NOMO-1 treated with DMSO at 0.1 percent for 48 hours (cell line): ENCODE results near the gene ZEB2.

Source experiments
- DNase-seq: peaks from one replicate; lab custom pipeline; 2025; ENCODE audit not compliant: unreplicated experiment; lab: John Stamatoyannopoulos, UW

The ZEB2 gene

DNA sequence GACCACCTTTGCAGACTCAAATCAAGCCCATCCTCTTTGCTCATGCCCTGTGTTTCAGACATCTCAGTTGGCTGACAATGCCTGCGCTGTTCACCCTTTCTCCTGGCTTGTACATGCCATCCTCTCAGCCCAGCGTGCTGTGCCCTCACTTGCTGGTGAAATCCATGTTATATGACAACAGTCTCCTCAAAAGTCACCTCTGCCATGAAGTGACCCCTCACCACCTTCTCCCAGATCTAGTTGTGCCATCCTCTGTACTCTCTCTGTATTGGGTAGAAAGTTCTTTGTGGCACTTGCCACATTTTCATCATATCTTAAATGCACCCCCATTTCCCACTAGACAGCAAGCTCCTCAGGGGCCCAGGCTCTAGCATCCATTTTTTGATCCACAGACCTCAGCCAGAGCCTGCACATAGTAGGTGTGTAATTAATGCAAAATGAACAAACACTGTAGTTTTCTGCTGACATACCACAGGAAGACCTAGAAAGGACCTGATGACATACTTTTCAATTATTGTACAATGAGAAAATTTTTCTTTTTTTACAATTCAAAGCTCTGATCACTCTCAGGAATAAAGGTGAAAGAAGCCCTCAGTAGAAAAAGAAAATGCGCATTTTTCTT is 22.8 kb downstream of the ZEB2 start:
- DNase-seq: no peak

DNA sequence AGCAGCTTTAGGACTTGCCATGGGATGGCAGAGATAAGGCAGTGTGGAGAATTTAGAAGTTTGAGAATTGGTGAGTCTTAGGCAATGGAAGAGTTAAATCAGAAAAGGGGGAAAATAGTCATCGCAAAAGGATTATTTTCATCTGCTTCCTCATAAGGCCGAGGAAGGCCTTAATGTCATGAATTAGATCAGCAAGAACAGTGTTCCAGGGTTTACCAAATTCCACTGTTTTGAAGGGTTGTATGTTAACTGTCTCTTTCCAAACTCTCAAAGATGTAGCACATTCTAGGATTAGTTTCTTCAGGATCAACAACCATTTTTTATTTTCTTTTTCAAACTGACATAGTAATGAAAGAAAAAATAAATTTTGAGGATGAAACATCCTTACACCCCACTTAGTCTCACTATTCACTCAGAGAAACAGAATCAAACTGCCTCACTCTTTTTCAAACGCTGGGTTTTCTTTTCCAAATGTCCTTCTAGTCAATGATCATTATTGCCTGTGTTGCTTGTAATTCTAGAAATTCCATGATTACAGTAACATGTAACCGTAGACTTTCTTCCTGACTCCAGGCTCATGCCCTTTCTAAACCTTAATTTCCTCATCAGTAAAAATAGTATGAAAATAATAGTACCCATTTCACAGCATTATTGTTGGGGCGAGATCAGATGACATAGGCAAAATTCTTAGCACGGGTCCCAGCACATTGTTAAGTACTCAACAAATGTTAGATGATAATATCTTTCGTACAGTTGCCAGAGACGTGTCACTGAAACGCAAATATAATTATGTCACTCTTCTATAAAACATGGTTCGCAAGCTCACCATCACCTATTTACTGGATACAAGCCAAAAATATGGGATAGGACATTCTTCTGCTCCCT is 23.6 kb downstream of the ZEB2 start:
- DNase-seq: no peak

DNA sequence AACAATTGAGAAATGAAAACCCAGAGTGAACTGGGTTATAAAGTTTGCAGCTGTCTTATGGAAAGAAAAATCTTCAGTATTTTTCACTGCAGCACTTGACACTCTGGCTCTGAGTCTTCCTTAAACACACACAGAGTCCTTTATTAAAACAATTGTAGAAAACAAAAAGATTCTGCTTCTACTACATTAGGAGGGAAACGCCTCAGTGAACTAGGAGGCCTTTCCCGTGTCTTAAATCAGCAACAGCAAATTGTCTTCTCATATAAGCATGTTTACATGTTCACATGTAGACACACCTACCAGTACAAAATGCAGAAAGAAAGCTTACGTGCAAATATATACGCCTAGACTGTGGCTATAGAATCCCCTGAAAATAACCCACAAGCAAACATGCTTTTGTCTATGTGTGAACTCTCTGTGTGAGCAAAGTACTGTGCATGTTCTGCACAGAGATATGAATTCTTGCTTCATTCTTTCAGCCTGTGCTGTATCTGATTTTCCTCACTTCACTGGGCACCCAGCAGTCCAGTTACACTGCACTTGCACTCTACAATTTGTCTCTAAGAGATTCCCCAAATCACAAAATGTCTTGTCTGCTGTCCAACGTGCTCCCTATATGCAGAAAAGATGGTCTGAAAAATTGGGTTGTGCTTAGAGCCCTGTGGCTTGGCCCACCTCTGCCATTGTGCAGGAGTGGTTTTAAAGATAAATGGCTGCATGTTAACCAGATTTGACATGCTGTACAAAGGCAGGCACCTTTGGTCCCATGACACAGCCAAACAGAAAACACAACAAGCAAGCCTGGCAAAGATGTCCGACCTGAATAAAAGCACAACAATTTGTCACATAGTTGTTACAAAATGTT is 24.5 kb downstream of the ZEB2 start:
- no peak for DNase-seq

DNA sequence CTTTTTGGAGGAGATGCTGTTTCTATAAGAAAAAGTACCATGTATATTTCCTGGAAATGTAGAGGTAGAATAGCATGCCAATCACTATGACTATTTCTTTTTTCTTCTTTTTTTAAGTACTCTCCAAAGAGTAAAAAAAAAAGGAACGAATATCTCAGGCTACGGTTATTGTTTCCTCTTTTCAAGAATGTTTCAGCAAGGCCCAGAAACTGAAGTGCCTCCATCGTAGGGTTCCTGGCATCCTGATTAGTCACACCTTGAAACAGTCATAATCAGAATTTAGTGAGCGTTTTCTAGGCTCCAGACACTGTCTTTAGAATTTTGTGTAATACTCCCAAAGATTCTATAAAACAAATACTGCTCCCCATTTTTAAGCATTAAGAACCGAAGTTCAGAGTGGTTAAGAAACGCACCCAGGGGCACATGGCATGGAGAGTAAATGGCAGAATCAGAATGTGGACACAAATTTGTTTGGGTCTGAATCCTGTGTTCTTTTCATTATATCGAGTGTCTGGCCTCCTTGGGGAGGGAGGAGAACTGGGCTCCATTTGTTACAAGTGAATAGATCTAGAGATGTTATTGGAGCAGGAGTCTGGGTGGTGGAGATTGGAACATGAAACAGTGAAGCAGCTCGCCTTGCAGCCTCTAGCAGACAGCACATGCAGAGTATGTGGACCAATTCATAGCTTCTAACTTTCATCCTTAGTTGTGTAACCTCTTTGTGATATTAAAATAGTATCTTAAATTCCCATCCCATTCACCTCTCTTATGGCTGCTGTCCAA is 26.7 kb downstream of the ZEB2 start:
- peak; percentile 91 for DNase-seq

DNA sequence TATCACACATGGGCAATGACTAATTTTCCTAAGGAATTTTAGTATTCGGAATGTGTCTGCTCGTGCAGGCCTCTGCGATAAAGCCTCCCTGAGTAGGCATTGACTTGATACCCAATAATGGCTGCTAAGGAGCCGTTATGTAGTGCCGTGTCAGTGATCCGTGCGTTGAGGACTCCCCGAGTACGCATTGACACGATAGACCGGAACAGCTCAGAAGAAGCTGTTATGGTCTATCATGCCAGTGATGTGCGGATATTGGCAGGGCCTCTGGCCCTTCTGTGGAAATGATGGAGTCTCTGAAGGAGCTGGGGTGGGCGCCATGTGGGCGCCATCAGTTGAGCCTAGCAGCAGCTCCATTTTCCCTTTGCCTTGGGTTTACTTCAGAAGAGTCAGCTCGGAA is 29.1 kb downstream of the ZEB2 start:
- no peak for DNase-seq

DNA sequence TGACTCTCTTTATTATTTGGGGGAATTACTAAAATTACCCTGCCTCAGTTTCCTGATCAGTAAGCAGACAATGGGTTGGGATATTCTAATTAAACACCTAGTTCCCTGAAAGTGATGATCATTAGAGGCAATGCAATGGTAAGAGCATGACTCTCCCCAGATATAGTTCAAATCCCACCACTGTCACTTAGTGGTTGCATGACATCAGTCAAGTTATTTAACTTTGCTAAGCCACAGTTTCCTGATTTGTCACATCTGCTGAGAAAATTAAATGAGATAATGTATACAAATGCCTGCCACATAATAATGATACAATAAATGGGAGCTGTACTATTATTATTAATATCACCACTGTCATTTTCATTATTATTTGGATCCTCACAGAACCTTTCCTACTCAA is 29.9 kb downstream of the ZEB2 start:
- DNase-seq: no peak

DNA sequence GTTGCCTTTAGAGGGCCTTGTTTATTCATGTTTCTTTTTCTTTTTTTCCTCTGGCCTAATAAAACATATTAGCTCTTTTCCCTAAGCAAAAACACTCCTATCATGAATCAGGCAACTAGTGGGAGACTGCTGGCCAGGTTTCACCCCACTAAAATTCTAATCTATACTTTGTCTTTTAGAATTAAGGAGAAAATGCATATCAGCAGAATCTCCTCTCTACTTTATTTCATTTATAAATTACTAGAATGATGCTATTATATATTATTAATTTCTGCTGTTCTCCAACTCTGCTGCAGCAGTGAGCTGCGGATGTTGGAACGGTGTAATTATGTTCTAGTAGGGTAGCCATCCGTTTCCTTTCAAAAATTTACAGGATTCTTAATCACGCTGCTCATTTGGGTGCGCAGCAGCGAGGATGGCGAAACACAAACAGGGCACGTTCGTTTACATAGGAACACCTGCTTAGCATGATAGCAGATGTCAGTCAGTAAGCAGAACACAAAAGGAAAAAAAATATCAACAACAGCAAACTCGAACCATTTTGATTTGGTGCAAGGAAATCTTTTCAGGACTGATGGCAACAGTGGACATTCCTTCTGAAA is 30.5 kb downstream of the ZEB2 start:
- no peak for DNase-seq

DNA sequence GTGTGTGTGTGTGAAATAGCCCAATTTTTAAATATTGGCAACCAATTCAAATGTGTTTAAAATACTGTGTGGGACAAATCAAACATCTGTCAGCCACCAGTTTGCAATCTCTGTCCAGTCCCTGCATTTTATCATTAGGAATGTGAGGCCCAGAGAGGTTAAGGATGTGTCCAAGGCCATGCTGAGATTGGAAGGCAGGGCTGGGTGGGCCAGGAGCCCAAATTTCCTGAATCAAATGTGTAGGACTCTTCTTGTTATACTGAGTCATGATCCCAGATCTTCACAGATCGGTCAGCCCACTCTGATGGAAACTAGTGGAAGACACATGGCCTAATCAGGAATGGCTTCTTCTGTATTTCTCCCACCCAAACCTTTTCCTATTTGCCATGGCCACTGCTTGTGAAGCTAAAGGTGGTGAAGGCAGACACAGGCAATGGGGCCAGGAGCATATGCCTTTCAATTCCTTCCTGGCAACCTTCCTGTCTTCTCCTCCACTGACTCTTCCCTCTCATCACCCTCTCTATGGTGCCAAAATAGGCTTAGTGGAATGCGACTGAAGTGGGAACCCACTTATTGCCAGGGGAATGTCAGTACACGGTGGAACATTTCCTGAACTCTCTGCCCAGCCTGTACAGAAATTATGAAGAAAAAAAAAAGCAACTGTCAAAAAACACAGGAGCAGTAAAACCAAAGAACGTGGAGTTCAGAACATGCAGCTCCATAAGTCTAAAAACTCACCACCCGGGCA is 35.5 kb downstream of the ZEB2 start:
- no peak for DNase-seq

DNA sequence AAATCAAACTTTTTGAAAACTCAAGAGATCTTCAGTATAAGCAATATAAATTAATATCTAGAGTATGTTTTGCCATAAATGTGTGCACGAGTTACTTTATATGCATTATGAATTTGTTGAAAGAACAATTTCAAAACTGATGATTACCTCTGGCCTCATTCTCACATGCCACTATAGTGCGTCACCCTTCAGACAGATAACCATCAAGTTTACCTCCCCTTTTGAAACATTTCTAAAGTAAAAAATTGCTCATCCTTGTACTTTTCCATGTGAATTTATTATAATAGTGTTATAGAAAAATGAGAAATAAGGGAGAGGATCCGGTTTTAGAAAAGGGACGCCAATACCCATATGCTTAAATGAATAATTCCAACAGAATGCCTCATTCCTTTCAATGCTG is 38.3 kb downstream of the ZEB2 start:
- DNase-seq: no peak

DNA sequence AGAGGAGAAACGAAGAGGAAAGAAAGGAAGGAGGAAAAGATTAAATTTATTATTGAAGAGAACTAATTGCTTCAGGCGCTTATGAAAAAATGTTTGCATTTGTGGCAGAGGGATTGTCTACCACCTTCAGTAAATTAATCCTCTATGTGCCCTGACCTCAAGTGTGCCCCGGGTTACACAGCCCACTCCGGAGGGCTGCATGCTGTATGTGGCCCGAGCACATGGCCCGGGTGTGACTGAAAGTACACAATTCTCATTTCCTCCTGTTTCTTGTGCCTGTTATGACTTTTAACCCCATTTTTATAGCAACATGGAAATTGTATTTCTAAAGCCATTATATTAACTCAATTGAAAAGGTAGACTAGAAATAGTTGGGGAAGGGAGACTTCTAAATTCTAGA is 38.8 kb downstream of the ZEB2 start:
- no peak for DNase-seq

DNA sequence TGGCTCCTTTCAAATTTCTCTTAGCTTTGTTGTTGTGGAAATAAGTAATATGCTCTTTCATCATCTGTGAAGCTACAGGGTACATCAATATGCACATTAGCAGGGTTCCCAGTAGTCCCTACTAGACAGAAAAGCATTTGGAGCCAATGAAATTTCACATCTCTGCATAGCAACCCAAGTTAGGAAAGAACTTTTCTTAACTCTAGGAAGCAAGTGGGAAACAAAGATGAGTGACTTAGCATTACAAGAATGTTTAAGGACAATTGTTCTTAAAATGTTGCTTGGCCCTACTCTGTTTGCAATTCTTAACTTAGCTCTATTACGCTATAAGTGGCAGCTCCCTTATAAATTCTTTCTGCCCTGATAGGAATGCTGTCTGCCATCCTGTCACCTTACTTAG is 39.6 kb downstream of the ZEB2 start:
- DNase-seq: no peak

DNA sequence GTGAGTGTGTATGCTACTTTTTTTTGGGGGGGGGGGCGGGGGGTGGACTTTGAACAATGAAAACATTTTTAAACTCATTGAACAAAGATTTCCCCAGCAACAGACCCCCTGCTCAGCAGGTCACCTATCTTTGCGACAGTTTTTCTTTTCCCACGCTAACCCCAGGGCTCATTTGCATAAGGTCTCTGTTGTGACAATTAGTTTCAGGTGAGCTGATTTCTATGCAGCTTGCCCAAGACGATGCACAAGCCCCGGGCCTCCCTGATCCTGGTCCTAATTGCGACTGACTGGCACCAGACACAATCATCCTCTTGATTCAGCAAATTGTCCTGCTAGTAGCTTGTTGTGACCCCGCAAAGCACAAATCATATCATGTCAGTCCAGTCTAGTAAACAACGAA is 40.3 kb downstream of the ZEB2 start:
- DNase-seq: no peak

DNA sequence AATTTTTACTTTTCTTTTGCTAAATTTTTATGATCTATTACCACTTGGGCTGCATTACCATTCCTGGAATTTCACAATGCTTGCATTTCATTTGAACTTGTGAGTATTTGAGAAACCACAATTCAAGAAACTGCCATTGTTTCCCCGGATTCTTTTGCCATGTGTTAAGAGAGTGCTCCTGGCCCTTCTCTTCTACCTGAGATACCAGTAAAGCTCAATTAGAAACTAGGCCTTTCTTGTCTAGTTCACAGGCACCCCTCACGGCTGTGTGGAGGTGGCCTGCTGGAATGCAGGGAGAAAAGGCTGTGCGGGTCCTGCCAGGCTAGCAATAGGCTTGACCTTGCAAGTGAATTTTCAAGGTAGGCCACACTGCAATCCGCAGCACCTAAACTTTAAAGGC is 40.8 kb downstream of the ZEB2 start:
- no peak for DNase-seq

DNA sequence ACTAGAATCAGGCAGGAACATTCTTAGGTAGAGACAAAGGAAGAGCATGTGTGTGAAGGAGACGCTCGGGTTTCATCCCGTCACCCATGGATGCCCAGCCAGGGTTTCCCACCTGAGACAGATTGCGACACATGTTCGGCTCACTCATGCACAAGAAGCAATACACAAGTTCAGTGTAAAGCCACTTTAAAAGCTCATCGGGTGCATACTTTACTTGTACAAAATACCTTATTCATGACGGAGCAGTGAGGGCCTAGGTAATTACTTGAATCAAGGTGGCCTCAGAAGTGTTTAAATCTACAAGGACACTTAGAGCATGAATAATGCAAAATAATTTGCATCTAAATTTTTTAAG is 42.0 kb downstream of the ZEB2 start:
- no peak for DNase-seq

DNA sequence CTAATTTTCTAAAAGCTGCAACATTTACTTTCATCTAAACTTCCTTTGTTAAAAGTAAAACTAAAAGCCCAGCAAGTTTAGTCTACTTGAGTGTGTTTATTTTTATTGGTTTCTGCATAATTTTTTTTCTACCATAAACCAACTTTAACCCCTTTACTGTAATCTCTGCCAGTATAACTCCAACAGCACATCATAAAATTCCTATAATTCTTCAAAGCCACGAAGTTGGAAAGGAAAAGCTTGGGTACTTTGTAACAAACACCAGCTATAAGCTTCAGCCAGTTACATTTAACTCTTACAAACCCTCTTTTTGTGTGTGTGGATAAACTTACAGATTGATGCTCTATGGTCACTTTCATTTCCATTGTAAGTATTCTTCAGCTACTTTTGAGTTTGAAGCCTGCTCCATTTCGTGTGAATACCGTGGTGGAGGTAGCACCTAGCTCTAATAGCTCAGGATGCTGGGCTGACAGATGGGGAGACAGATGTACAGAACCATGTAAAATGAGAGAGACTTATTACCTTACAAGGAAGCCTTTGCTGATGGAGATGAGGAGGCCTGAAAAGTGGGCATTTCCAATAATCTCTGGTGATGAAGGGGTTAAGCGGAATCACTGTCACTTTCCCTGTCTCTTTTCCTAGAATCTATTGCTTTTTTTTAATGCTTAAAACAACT is 42.5 kb downstream of the ZEB2 start:
- DNase-seq: no peak

DNA sequence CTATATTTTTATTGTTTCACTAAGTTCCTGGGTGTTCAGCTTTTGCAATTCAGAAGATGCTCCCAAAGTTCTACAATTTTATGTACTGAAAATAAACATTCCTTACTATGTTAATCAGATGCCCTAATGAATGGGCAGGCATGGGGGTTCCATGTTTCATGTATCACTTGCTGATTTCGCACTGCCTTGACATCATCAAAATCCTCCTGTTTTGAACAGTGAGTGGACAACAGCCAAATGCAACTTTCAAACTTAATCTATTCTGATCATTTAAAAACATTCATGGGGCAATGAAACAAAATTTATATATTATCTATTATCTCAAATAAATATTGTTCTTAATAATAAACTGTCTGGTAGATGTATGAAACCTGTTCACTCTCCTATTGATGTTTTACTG is 43.2 kb downstream of the ZEB2 start:
- no peak for DNase-seq

DNA sequence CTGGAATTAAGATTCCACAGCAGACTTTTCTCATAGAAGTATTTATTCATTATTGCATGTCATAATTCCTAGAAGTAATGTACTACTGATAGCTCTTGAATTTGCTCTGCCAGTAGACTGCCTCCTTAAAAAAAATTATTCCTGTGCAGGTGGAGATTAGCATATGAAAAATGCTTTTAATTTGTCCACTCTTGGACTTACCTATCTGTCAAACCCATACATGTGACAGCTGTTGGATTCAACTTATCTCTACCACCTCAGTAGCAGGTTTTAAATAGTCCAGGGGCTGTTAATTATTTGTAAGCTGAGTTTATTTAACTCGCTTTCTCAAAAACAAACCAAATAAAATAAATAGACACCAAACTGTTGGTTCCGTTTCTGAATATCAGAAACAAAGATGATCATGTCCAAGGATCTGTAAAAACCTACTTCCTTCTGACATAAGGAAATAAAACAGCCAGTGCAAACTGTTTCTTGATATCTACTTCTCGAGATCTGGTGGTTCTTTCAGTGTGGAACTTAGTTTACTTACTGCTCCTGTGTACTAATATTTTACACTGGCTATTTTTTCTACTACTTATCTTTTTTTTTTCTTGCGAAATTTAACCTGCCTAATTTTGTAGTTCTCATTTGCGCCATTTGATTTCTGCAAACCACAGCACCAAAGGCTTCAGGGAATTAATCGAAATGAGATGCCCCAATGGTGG is 44.2 kb downstream of the ZEB2 start:
- no peak for DNase-seq

DNA sequence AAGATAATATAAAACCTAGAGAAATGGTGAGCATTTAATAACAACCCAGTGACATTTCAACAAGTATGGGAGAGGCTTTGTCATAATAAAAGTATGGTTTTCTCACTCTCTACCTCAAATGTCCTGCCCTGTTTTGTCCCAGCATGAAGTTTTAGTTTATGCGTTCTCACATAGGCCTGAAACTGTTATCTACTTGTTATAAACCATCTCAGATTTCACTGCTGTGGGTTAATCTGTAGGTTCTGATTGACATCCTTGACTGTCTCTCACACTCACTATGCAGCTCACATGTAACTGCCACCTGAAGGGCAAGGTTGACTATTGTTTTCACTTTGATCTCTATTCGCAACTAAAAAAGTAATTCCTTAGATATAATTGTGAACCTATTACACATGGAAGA is 44.9 kb downstream of the ZEB2 start:
- no peak for DNase-seq

DNA sequence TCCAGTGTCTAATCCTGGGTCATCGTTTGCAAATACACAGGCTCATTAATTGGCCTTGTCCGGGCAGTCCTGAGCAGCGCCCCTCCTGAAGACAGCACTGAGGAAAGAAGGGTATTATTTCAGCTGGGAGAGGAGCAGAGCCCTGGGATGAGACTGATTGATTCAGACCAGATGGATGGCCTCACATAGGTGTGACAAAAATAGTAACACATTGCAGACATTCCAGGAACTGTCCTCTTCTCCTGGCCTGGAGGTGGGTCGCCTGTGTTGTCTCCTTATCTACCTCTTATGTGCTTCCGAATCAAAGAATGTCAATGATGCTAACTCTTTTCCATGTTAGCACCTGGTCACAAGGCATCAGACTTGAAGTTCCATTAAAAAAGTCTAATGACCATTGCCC is 45.9 kb downstream of the ZEB2 start:
- no peak for DNase-seq
